GM12872 (cell line): Measurements from ENCODE around the gene YY1AP1.
"Not testable (repeated sequence)": the region's sequence is repeated elsewhere in the genome, so short reads cannot be mapped to it uniquely, and the experiment has no call there.

ENCODE experiments used
- TF ChIP-seq, protein P1 (sequence below): IDR thresholded peaks from 3 replicates; pipeline ENCODE4 v1.5.1; 2011; ENCODE audit warnings: low read depth, mild to moderate bottlenecking, low read length, moderate library complexity; ENCODE audit not compliant: insufficient read depth

YY1AP1 gene

DNA sequence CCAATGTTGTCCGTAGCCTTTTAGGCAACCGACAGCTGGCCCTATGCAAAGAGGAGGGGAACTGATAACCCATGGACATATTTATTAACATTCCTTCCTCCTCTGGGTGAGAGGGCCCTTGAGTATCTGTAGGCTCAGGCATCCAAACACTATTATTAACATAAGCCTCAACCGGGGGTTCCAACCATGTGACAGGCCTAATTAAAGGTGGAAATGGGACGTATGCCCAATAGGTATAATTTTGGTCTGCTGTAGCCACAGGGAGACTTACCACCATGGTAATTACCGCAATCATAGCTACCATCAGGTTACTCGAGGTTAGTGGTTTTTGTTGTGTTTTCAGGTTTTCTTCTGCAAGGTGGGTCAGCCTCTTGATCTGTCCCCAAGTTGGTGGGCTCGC, 5.6 kb upstream of the YY1AP1 start:
- TF ChIP-seq, protein P1, sequence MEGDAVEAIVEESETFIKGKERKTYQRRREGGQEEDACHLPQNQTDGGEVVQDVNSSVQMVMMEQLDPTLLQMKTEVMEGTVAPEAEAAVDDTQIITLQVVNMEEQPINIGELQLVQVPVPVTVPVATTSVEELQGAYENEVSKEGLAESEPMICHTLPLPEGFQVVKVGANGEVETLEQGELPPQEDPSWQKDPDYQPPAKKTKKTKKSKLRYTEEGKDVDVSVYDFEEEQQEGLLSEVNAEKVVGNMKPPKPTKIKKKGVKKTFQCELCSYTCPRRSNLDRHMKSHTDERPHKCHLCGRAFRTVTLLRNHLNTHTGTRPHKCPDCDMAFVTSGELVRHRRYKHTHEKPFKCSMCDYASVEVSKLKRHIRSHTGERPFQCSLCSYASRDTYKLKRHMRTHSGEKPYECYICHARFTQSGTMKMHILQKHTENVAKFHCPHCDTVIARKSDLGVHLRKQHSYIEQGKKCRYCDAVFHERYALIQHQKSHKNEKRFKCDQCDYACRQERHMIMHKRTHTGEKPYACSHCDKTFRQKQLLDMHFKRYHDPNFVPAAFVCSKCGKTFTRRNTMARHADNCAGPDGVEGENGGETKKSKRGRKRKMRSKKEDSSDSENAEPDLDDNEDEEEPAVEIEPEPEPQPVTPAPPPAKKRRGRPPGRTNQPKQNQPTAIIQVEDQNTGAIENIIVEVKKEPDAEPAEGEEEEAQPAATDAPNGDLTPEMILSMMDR: no peak

DNA sequence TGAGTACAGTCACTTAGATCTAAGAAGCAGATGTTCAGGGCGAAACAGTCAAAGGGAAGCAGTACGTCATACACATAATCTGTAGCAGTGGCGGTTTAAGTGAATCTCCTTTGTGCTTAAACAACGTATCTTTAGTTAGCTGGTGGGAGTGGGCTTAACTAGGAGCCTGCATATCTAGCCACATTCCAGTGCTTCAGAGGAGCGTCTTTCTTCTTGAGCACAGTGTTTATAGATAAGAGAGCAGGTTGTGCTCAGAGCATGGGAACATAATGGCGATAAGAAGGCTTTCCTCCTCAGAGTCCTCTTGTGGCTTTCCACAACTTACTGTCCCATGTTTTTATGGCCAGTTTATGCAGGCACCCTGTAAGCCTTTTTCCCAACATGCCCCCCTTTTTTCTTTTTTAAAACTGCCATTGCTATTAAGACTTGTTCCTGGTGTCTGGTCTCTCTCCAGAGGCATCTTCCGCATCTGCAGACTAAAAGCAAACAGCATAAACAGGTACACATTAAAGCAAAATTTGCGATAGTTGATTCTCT, 3.5 kb upstream of the YY1AP1 start:
- TF ChIP-seq, protein P1: no peak

DNA sequence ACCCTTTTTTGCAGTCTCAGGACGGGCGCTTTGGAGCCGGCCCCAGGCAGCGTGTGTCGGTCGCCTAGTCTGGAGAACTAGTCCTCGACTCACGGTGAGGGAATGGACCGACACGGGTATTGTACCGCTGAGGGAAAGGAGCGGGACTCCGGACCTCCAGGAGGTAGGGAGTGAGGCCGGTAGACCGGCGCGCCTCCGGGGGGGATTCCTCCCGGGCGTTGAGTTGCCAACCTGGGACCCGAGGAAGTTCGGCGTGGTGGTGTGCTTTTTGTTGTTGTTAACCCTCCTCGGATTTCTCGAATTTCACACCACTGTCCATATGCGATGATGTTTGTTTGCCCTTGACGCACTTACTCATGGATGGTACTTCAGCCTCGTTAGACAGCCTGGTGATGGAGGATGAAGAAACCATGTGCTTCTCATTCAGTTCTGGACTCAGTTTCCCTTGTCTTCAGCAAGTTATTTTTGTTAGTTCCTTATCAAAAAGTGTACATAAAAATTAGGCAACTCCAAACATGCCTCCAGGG, 570 bp upstream of the YY1AP1 start, which contains the start of gene DAP3:
Gene DAP3, plus strand, starts transcription at position 11 of the 527 bp plus-strand sequence. CDS start 20,689 bp downstream, outside the sequence.
- TF ChIP-seq, protein P1: not testable (repeated sequence)

DNA sequence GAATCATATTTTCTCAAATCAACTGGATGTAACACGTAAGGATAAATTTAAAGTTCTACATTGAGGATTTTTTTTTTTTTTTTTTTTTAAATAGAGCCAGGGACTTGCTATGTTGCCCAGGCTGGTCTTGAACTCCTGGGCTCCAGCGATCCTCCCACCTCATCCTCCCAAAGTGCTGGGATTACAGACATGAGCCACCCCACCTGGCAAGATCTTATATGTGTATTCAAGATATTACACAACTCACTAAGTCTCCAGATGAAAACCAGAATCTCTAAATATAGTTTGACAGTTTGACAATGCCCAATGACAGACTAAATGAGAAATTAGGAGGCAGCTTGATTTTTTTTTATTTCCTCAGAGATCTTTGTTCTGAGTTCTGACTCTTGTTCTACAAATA, 6.8 kb downstream of the YY1AP1 start:
- TF ChIP-seq, protein P1: no peak

DNA sequence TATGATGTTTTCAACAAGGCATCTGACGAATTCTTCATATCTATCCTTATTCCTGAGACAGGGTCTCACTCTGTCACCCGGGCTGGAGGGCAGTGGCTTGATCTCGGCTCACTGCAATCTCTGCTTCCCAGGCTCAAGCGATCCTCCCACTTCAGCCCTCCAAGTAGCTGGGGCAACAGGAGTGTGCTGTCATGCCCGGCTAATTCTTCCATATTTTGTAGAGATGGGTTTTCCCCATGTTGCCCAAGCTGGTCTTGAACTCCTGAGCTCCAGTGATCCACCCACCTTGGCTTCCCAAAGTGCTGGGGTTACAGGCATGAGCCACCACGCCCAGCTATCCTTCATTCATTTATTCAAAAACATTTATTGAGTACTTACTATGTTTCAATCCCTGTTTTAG, 8.0 kb downstream of the YY1AP1 start:
- TF ChIP-seq, protein P1: no peak

DNA sequence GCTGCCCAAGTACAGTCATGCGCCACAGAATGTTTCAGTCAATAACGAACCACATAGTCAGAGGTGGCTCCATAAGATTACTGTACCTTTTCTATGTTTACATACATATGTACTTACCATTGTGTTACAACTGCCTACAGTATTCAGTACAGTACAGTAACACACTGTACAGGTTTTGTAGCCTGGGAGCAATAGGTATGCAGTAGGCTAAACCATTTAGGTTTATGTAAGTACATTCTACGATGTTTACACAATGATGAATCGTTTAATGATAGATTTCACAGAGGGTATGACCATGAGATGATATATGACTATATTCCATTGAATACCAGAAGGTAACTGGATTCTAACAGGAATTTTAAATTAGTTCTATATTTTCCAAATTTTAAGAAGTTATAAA, 10.5 kb downstream of the YY1AP1 start:
- TF ChIP-seq, protein P1: no peak

DNA sequence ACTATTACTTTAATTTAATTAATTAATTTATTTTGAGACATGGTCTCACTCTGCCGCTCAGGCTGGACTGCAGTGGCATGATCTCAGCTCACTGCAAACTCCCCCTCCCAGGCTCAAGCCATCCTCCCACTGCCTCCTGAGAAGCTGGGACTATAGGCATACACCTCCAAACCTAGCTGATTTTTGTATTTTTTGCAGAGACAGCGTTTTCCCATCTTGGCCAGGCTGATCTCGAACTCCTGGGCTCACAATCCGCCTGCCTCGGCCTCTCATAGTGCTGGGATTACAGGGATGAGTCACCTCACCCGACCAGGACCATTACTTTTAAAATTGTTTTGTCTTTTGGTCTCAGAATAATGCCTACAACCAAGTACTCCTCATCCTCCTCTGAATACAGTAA, 15.6 kb downstream of the YY1AP1 start:
- TF ChIP-seq, protein P1: no peak
